Heart left ventricle (tissue), 16 donors: ENCODE results near the gene RTRAF. TPM values are rescaled to one million over a fixed set of nuclear protein-coding genes. Genes with fewer than 3 reads are reported as not detected.

Source experiments
- ATAC-seq, 4 donors: fragments of 200-7000 bp; cut with Tn5 transposase; one replicate each; pipeline ENCODE4 v1.9.1; 2020 to 2022; ENCODE audit warnings: moderate library complexity in 4 of 4, mild to moderate bottlenecking in 3 of 4, moderate number of reproducible peaks in 1 of 4
- DNase-seq, 5 donors: peaks; one replicate each; pipeline ENCODE4 v3.0.0-alpha.2; 2020
- H3K27ac ChIP-seq, 12 donors: fragments of 200-600 bp; sonication (generic) in 4 of 12; one replicate each; pipeline versions ENCODE4 v1.5.0 to v1.8.0; 2016 to 2022; ENCODE audit warnings: mild to moderate bottlenecking in 2 of 12
- H3K27me3 ChIP-seq, 9 donors: fragments of 200-600 bp; sonication (generic) in 2 of 9; one replicate each; pipeline versions ENCODE4 v1.5.1 to v1.8.0; 2016 to 2022; ENCODE audit warnings: mild to moderate bottlenecking in 3 of 9
- H3K36me3 ChIP-seq, 9 donors: fragments of 200-600 bp; sonication (generic) in 2 of 9; one replicate each; pipeline versions ENCODE4 v1.5.0 to v1.8.0; 2018 to 2022; ENCODE audit warnings: mild to moderate bottlenecking in 2 of 9
- H3K4me1 ChIP-seq, 12 donors: fragments of 200-600 bp; sonication (generic) in 4 of 12; one replicate each; pipeline versions ENCODE4 v1.5.0 to v1.8.0; 2016 to 2022; ENCODE audit warnings: mild to moderate bottlenecking in 3 of 12
- H3K4me3 ChIP-seq, 12 donors: fragments of 200-600 bp; sonication (generic) in 4 of 12; one replicate each; pipeline versions ENCODE4 v1.5.0 to v1.8.0; 2017 to 2022; ENCODE audit warnings: mild to moderate bottlenecking in 9 of 12, moderate library complexity in 4 of 12
- H3K9me3 ChIP-seq, 12 donors: fragments of 200-600 bp; sonication (generic) in 4 of 12; one replicate each; pipeline versions ENCODE4 v1.5.0 to v1.8.0; 2016 to 2022; ENCODE audit warnings: mild to moderate bottlenecking in 1 of 12
- CTCF ChIP-seq, 12 donors: fragments of 200-600 bp; sonication (generic) in 4 of 12; IDR thresholded peaks; one replicate each; pipeline versions ENCODE4 v1.5.0 to v1.8.0; 2018 to 2022; ENCODE audit warnings: antibody characterized with exemption in 12 of 12, mild to moderate bottlenecking in 5 of 12
- POLR2A ChIP-seq, 2 donors: fragments of 450-650 bp; IDR thresholded peaks; one replicate each; pipeline ENCODE4 v1.6.1; 2017; ENCODE audit warnings: antibody characterized with exemption in 2 of 2, mild to moderate bottlenecking in 2 of 2, moderate library complexity in 2 of 2
- WGBS, 4 donors: extraction: QIAGEN DNeasy Blood & Tissue Kit in 2 of 4; methylation state at CpG; one replicate each; pipeline versions ENCODE4 v1.1.5 to v1.1.7; 2013 to 2018; 5-methylcytosine and 5-hydroxymethylcytosine counted together
- intact Hi-C, 10 donors: fragments of 100-400 bp; cut with DNase I; formaldehyde crosslinking; loops; one replicate each; pipeline versions ENCODE4 v1.11.1 to v1.14.2; 2022
- polyA plus RNA-seq, 2 donors: library from polyadenylated mRNA; stranded (reverse); fragments of 200-250 nt; gene quantifications; one replicate each; pipeline ENCODE4 v1.2.3, GENCODE V29; 2013
- total RNA-seq, 9 donors: library from RNA; depleted of rRNA in 2 of 9; stranded (reverse); fragments of >200 nt in 2 of 9; fragmentation: NEBNext Ultra II Directional in 3 of 9; extraction: Animal tissue kit (Norgen Biotek cat#: 25700) in 3 of 9; gene quantifications; one replicate each; pipeline versions ENCODE4 v1.1.0 to v1.2.4, GENCODE V29; 2016 to 2023
- donor health status: ischemic (EF 13 %, LVEDD 7.1; RV severe dilation, severe dysfunction).
- donor health status: healthy with polysubstance abuse.
- donor health status: DM: no; HTN: yes; CAD: no.
- donor health status: DM: no; HTN: no; CAD: no.
- donor health status: ischemic (EF 25% LVEDD 6.9; RV normal size, moderate dysfunction).
- donor health status: ischemic (EF 25% LVEDD 5.7; RV mildly dilated, moderate dysfunction).
- donor health status: healthy.
- donor health status: DM: yes; HTN: yes; CAD: no.
- donor health status: ischemic (EF 35%, LVEDD 5.7; RV mildly dilated, moderate dysfunction).
- donor health status: nonischemic (EF 11% LVEDD 7.7; RV severe dilation, severe dysfunction).
- donor health status: DM: yes; HTN: yes; CAD: no.
- donor health status: PGD.
- donor health status: ischemic (EF 29% LVEDD 5.4; RV normal size, mild dysfunction).
- donor health status: nonischemic (EF 23%, LVEDD 6.1; RV moderate dilation, normal function).

Gene RTRAF
- total and polyA plus RNA-seq, 11 donors, result 72.9 to 272 (median 193) TPM

GRCh38 chr14:52003324-52003723 is 14.0 kb downstream of the RTRAF start:
- Histone ChIP-seq H3K4me1 (peaks cover 7 to 58% (median 27%) of the 10 kb centered on the region in 12 donors), H3K36me3 (peaks cover 4 to 100% (median 98%) of the 10 kb centered on the region in 9 donors)

GRCh38 chr14:52005625-52006024 is 16.3 kb downstream of the RTRAF start:
- no peak for ATAC-seq
- no peak for DNase-seq
- WGBS, 4 donors, result 47 to 60% (median 57%) methylated on average over 2 of the region's 2 CpGs
- H3K4me3 ChIP-seq, result no peak overlapping the region
- peaks cover 4 to 100% (median 98%) of the 10 kb centered on the region in 9 donors for H3K36me3 ChIP-seq
- TF ChIP-seq CTCF (IDR thresholded peaks at IDR 0.05) (no peak), POLR2A (IDR thresholded peaks at IDR 0.05) (no peak)
- no peaks in the 10 kb centered on the region for H3K9me3 ChIP-seq
- intact Hi-C loops, result no loop called here
- H3K27me3 ChIP-seq, result no peaks in the 10 kb centered on the region
- H3K4me1 ChIP-seq, result peaks cover 7 to 62% (median 23%) of the 10 kb centered on the region in 12 donors
- peak overlapping the region in 2 of 12 donors; percentile 12 to 38 for H3K27ac ChIP-seq

More at GRCh38 chr14:52003324-52003723, 14.0 kb downstream of the RTRAF start:
- Histone ChIP-seq H3K27me3 (no peaks in the 10 kb centered on the region), H3K9me3 (no peaks in the 10 kb centered on the region), H3K4me3 (no peak overlapping the region), H3K27ac (peak overlapping the region; percentile 21 to 79 (median 56))
- no peak for TF ChIP-seq CTCF (IDR thresholded peaks at IDR 0.05)
- no peak for TF ChIP-seq POLR2A (IDR thresholded peaks at IDR 0.05)
- ATAC-seq (peak; percentile 71 to 89 (median 84)), DNase-seq (no peak)
- WGBS, 4 donors, result 17 to 31% (median 26%) methylated on average over 3 of the region's 3 CpGs
- intact Hi-C loops, result loop anchor here in 2 of 10 donors (5.0 kb wide), 2 partner anchors 64 to 69 kb away; partner anchors contain the start of gene NID2 (in 1 of the 2)

GRCh38 chr14:52006361-52006760 is 17.0 kb downstream of the RTRAF start:
- Histone ChIP-seq H3K9me3 (no peaks in the 10 kb centered on the region), H3K36me3 (peaks cover 4 to 100% (median 98%) of the 10 kb centered on the region in 9 donors), H3K27ac (peak overlapping the region in 3 of 12 donors; percentile 12 to 38 (median 22)), H3K27me3 (no peaks in the 10 kb centered on the region), H3K4me1 (peaks cover 7 to 65% (median 24%) of the 10 kb centered on the region in 12 donors), H3K4me3 (no peak overlapping the region)
- WGBS, 4 donors, result 48 to 67% (median 61%) methylated on average over 3 of the region's 3 CpGs
- intact Hi-C loops, result no loop called here
- no peak for DNase-seq
- TF ChIP-seq CTCF (IDR thresholded peaks at IDR 0.05), result no peak
- TF ChIP-seq POLR2A (IDR thresholded peaks at IDR 0.05), result no peak
- ATAC-seq, result no peak

- Histone ChIP-seq H3K4me1 (peaks cover 11 to 67% (median 30%) of the 10 kb centered on the region in 12 donors), H3K36me3 (peaks cover 4 to 100% (median 98%) of the 10 kb centered on the region in 9 donors), H3K4me3 (no peak overlapping the region), H3K27ac (peak overlapping the region in 2 of 12 donors; percentile 22 to 42), H3K9me3 (no peaks in the 10 kb centered on the region), H3K27me3 (no peaks in the 10 kb centered on the region)
- intact Hi-C loops, result no loop called here
- DNase-seq (no peak), ATAC-seq (no peak)
- WGBS, 4 donors, result 48 to 73% (median 56%) methylated on average over 1 of the region's 1 CpG
- TF ChIP-seq POLR2A (IDR thresholded peaks at IDR 0.05) (no peak), CTCF (IDR thresholded peaks at IDR 0.05) (no peak)
Measured at GRCh38 chr14:52007211-52007610, 17.9 kb downstream of the RTRAF start.
